ENCODE data around the gene IL2RA. TPM values are rescaled to one million over a fixed set of nuclear protein-coding genes. Genes with fewer than 3 reads are reported as not detected.

Gene IL2RA
- total and polyA plus RNA-seq, 9 of the 15 experiments (the other 6 are each of a cell fraction or from before 2014, with no cell fraction given): 0.95 TPM; not detected in 8

- Histone ChIP-seq H2AFZ (ENCODE audit: low read depth, low read length) (no peak overlapping the region), H3K9ac (ENCODE audit: insufficient read depth in 1 of 2, low read depth in 2 of 2, low read length in 2 of 2) (no peak overlapping the region), H3K9me3 (replicated peaks; ENCODE audit: control insufficient read depth, insufficient read depth, low read depth, low read length) (no peaks in the 10 kb centered on the region), H3K9me1 (ENCODE audit: control insufficient read depth, insufficient read depth, low read length) (no peaks in the 10 kb centered on the region), H3K4me1 (replicated peaks in 1 of 2; ENCODE audit: control insufficient read depth in 2 of 2, insufficient read depth in 2 of 2, low read length in 2 of 2) (no peaks in the 10 kb centered on the region), H3K79me2 (ENCODE audit: control insufficient read depth, insufficient read depth, low read length) (peaks cover 53% of the 10 kb centered on the region), H3K27me3 (ENCODE audit: control insufficient read depth in 2 of 2, insufficient read depth in 2 of 2, low read length in 2 of 2) (no peaks in the 10 kb centered on the region), H4K20me1 (replicated peaks; ENCODE audit: control insufficient read depth, insufficient read depth, low read length) (no peaks in the 10 kb centered on the region), H3K4me3 (no peak overlapping the region), H3K4me2 (ENCODE audit: insufficient read depth, low read length) (no peak overlapping the region), H3K27ac (ENCODE audit: extremely low read depth, low read depth, low read length) (no peak overlapping the region), H3K36me3 (ENCODE audit: control insufficient read depth, insufficient read depth, low read length) (peaks cover 97% of the 10 kb centered on the region)
- CTCF ChIA-PET (ENCODE audit: low intra/inter-chr PET ratio): no interaction called here
- intact Hi-C loops (cut with micrococcal nuclease): no loop called here
- ATAC-seq (no peak), FAIRE-seq (no peak), DNase-seq (ENCODE audit: extremely low read depth in 1 of 4, low spot score in 3 of 4) (no peak)
- in situ Hi-C loops (cut with MboI): loop anchor here (25.0 kb wide), 1 partner anchor 560 kb away; no protein-coding TSS in a partner anchor
- BruUV-seq (replicated peaks): no TSS peak
- POLR2A ChIA-PET: no interaction called here
- 98% methylated on average over 8 of the region's 8 CpGs for WGBS (ENCODE audit: insufficient coverage, low coverage, missing lambda C conversion rate)
- no peak for TF ChIP-seq KDM4B (IDR thresholded peaks at IDR 0.05; ENCODE audit: borderline replicate concordance in 2 of 2, low read depth in 1 of 2)
- TF ChIP-seq ZFP36 (IDR thresholded peaks at IDR 0.05; ENCODE audit: low read depth, low read length, partially characterized antibody): no peak
- TF ChIP-seq MITF (IDR thresholded peaks at IDR 0.05): no peak
- TF ChIP-seq MED1 (CRISPR knock-in tag; IDR thresholded peaks at IDR 0.05; ENCODE audit: borderline replicate concordance): no peak
- no peak for TF ChIP-seq STAT5A (IDR thresholded peaks at IDR 0.05; ENCODE audit: borderline replicate concordance, low read length)
- TF ChIP-seq IFI16 (CRISPR knock-in tag; IDR thresholded peaks at IDR 0.05): no peak
- no peak for TF ChIP-seq ELF2 (CRISPR knock-in tag; IDR thresholded peaks at IDR 0.05)
- TF ChIP-seq KLF10 (CRISPR knock-in tag; IDR thresholded peaks at IDR 0.05): no peak
- TF ChIP-seq ZBTB7A (IDR thresholded peaks at IDR 0.05; ENCODE audit: borderline replicate concordance, control insufficient read depth, low read depth, low read length): no peak
- no peak for TF ChIP-seq ZNF41 (CRISPR knock-in tag; conservative IDR thresholded peaks at IDR 0.05)
- no peak for TF ChIP-seq FOSL1 (tag; conservative IDR thresholded peaks at IDR 0.05)
These were observed 40.0 kb upstream of the IL2RA start for GRCh38 chr10:6102128-6102527.
